Measurements from ENCODE around the gene CNTN2. TPM values are rescaled to one million over a fixed set of nuclear protein-coding genes. Genes with fewer than 3 reads are reported as not detected.

The CNTN2 gene
- polyA plus RNA-seq, 1 donor from 2014 or later, result 3.2 TPM

DNA sequence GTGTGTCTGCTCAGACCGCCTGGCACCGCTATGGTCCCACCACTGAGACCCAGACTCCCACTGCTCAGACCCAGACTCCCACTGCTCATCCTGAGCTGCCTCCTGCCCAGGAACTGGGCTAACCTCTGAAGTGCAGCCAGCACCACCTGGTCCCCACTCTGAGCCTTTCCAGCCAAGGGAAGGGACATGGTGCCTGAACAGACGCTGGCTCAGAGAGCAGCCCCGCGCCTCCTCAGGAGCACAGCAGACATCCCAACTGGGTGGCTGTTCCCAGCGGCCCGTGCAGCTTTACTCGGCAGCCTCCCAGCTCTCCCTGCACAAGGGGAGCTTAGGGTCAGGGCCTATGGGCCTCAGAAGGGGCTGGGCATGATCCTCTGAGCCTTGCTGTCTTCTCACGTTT lies 27.8 kb upstream of the CNTN2 start:
- Histone ChIP-seq H3F3A (ENCODE audit: insufficient read depth, low read length, poor library complexity, severe bottlenecking) (no peaks in the 10 kb centered on the region), H3K27me3 (ENCODE audit: insufficient read depth, low read depth, low read length) (no peaks in the 10 kb centered on the region), H3K9me2 (ENCODE audit: insufficient read depth, low read length) (no peaks in the 10 kb centered on the region), H3K27ac (ENCODE audit: low read length) (no peak overlapping the region), H3K4me3 (ENCODE audit: low read length) (no peak overlapping the region), H3K79me2 (replicated peaks; ENCODE audit: insufficient read depth, low read length) (no peaks in the 10 kb centered on the region), H3K36me3 (ENCODE audit: insufficient read depth, low read length) (peaks cover 5% of the 10 kb centered on the region), H3K4me2 (ENCODE audit: low read length) (no peak overlapping the region), H3K9me3 (ENCODE audit: low read length) (no peaks in the 10 kb centered on the region), H3K9ac (ENCODE audit: low read length) (no peak overlapping the region), H2AFZ (ENCODE audit: low read depth, low read length) (no peak overlapping the region), H4K20me1 (ENCODE audit: insufficient read depth) (no peaks in the 10 kb centered on the region)
- TF ChIP-seq EZH2 (IDR thresholded peaks at IDR 0.05; ENCODE audit: borderline replicate concordance, insufficient read depth, low read length, poor library complexity, severe bottlenecking) (no peak), RAD21 (conservative IDR thresholded peaks at IDR 0.05) (no peak), EP300 (conservative IDR thresholded peaks at IDR 0.05; ENCODE audit: poor library complexity, severe bottlenecking) (no peak), TAF1 (IDR thresholded peaks at IDR 0.05; ENCODE audit: low read depth) (no peak), MXI1 (conservative IDR thresholded peaks at IDR 0.05; ENCODE audit: poor library complexity, severe bottlenecking) (no peak), SMC3 (conservative IDR thresholded peaks at IDR 0.05; ENCODE audit: poor library complexity) (no peak)
- TF ChIP-seq, protein P1, sequence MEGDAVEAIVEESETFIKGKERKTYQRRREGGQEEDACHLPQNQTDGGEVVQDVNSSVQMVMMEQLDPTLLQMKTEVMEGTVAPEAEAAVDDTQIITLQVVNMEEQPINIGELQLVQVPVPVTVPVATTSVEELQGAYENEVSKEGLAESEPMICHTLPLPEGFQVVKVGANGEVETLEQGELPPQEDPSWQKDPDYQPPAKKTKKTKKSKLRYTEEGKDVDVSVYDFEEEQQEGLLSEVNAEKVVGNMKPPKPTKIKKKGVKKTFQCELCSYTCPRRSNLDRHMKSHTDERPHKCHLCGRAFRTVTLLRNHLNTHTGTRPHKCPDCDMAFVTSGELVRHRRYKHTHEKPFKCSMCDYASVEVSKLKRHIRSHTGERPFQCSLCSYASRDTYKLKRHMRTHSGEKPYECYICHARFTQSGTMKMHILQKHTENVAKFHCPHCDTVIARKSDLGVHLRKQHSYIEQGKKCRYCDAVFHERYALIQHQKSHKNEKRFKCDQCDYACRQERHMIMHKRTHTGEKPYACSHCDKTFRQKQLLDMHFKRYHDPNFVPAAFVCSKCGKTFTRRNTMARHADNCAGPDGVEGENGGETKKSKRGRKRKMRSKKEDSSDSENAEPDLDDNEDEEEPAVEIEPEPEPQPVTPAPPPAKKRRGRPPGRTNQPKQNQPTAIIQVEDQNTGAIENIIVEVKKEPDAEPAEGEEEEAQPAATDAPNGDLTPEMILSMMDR (IDR thresholded peaks at IDR 0.05; ENCODE audit: poor library complexity, severe bottlenecking), result no peak
- TF ChIP-seq, protein P2, sequence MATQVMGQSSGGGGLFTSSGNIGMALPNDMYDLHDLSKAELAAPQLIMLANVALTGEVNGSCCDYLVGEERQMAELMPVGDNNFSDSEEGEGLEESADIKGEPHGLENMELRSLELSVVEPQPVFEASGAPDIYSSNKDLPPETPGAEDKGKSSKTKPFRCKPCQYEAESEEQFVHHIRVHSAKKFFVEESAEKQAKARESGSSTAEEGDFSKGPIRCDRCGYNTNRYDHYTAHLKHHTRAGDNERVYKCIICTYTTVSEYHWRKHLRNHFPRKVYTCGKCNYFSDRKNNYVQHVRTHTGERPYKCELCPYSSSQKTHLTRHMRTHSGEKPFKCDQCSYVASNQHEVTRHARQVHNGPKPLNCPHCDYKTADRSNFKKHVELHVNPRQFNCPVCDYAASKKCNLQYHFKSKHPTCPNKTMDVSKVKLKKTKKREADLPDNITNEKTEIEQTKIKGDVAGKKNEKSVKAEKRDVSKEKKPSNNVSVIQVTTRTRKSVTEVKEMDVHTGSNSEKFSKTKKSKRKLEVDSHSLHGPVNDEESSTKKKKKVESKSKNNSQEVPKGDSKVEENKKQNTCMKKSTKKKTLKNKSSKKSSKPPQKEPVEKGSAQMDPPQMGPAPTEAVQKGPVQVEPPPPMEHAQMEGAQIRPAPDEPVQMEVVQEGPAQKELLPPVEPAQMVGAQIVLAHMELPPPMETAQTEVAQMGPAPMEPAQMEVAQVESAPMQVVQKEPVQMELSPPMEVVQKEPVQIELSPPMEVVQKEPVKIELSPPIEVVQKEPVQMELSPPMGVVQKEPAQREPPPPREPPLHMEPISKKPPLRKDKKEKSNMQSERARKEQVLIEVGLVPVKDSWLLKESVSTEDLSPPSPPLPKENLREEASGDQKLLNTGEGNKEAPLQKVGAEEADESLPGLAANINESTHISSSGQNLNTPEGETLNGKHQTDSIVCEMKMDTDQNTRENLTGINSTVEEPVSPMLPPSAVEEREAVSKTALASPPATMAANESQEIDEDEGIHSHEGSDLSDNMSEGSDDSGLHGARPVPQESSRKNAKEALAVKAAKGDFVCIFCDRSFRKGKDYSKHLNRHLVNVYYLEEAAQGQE (IDR thresholded peaks at IDR 0.05; ENCODE audit: borderline replicate concordance), result no peak

DNA sequence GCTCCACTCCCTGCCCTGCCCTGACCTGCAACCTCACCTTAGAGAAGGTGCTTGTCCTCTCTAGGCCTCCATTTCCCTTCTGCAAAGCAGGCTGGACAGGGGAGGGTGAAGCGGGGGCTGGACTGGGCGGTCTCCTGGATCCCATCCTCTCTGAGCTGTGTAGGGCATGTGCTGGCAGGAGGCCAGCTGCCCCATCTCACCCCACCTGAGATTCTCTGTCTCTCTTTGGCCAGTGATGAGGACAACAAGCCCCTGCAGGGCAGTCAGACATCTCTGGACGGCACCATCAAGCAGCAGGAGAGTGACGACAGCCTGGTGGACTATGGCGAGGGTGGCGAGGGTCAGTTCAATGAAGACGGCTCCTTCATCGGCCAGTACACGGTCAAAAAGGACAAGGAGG lies 26.9 kb upstream of the CNTN2 start:
- H3K9me3 ChIP-seq (ENCODE audit: low read length), result no peaks in the 10 kb centered on the region
- H3F3A ChIP-seq (ENCODE audit: insufficient read depth, low read length, poor library complexity, severe bottlenecking), result no peaks in the 10 kb centered on the region
- no peaks in the 10 kb centered on the region for H3K9me2 ChIP-seq (ENCODE audit: insufficient read depth, low read length)
- H3K79me2 ChIP-seq (replicated peaks; ENCODE audit: insufficient read depth, low read length), result no peaks in the 10 kb centered on the region
- H3K4me3 ChIP-seq (ENCODE audit: low read length), result no peak overlapping the region
- no peak overlapping the region for H3K4me2 ChIP-seq (ENCODE audit: low read length)
- H3K9ac ChIP-seq (ENCODE audit: low read length), result no peak overlapping the region
- H3K27me3 ChIP-seq (ENCODE audit: insufficient read depth, low read depth, low read length), result no peaks in the 10 kb centered on the region
- TF ChIP-seq SMC3 (conservative IDR thresholded peaks at IDR 0.05; ENCODE audit: poor library complexity) (no peak), MXI1 (conservative IDR thresholded peaks at IDR 0.05; ENCODE audit: poor library complexity, severe bottlenecking) (no peak), POLR2AphosphoS5 (IDR thresholded peaks at IDR 0.05) (peak; percentile 5), RAD21 (conservative IDR thresholded peaks at IDR 0.05) (no peak), TAF1 (IDR thresholded peaks at IDR 0.05; ENCODE audit: low read depth) (no peak)
- TF ChIP-seq, protein P2 (IDR thresholded peaks at IDR 0.05; ENCODE audit: borderline replicate concordance), result no peak
- TF ChIP-seq, protein P1 (IDR thresholded peaks at IDR 0.05; ENCODE audit: poor library complexity, severe bottlenecking), result no peak
- peaks cover 5% of the 10 kb centered on the region for H3K36me3 ChIP-seq (ENCODE audit: insufficient read depth, low read length)
- H3K27ac ChIP-seq (ENCODE audit: low read length), result no peak overlapping the region
- no peak overlapping the region for H2AFZ ChIP-seq (ENCODE audit: low read depth, low read length)
- no peaks in the 10 kb centered on the region for H4K20me1 ChIP-seq (ENCODE audit: insufficient read depth)

Measured in neural cell (in vitro differentiated cells).